ENCODE data around the gene CCDC97. TPM values are rescaled to one million over a fixed set of nuclear protein-coding genes. Genes with fewer than 3 reads are reported as not detected.

Gene CCDC97
- total and polyA plus RNA-seq, 2 of the 8 experiments (the other 6 are each of a cell fraction or from before 2014, with no cell fraction given) = 19.8 to 27.1 TPM

- ChIA-PET POLR2A (ENCODE audit: partially characterized antibody) (interaction anchor here (0.6 to 5.4 kb wide), 8 partner anchors 10 to 587 kb away, joined by 3 to 29 read pairs (median 4); partner anchors contain the start of genes B3GNT8 and B9D2), CTCF (ENCODE audit: partially characterized antibody) (interaction anchor here (1.0 to 8.0 kb wide), 11 partner anchors 11 to 195 kb away, joined by 3 to 37 read pairs (median 5); partner anchors contain the start of gene B9D2)
- H3K23me2 ChIP-seq (ENCODE audit: low read depth, low read length) = peaks cover 27% of the 10 kb centered on the region
- H2AK5ac ChIP-seq (ENCODE audit: low read depth, low read length) = 0 out of 2 replicates have a peak within 1 kb of the TSS, but pooled peaks have one; percentile 20
- peak within 1 kb of the TSS; percentile 52 to 75 (median 70) for H3K4me3 ChIP-seq (ENCODE audit: extremely low read depth in 1 of 4, insufficient read depth in 2 of 4, low read depth in 3 of 4, low read length in 4 of 4)
- no peak within 1 kb of the TSS for H2BK120ac ChIP-seq (replicated peaks; ENCODE audit: low read depth, low read length)
- H3K23ac ChIP-seq (ENCODE audit: insufficient read length) = no peak within 1 kb of the TSS
- no peak within 1 kb of the TSS for H2BK20ac ChIP-seq (ENCODE audit: low read length)
- H3K79me1 ChIP-seq (ENCODE audit: low read depth, low read length) = no peaks in the 10 kb centered on the region; the same call in 1 of the 2 replicates
- H3K79me2 ChIP-seq (ENCODE audit: control insufficient read depth in 1 of 2, insufficient read depth in 2 of 2, low read length in 2 of 2) = no peaks in the 10 kb centered on the region
- H4K5ac ChIP-seq (ENCODE audit: insufficient read length, low read depth, low read length) = no peak within 1 kb of the TSS
- H3K36me3 ChIP-seq (ENCODE audit: control insufficient read depth in 2 of 4, insufficient read depth in 4 of 4, low read length in 3 of 4) = no peaks in the 10 kb centered on the region
- H4K8ac ChIP-seq (ENCODE audit: extremely low read depth, insufficient read depth, low read length) = peak within 1 kb of the TSS; percentile 81
- H3K27me3 ChIP-seq (replicated peaks in 1 of 4; ENCODE audit: control insufficient read depth in 3 of 4, extremely low read depth in 1 of 4, insufficient read depth in 3 of 4, low read length in 3 of 4) = peaks cover 10 to 36% (median 28%) of the 10 kb centered on the region in 4 experiments
- peak within 1 kb of the TSS; percentile 47 for H3K4ac ChIP-seq (replicated peaks; ENCODE audit: insufficient read length, low read depth, low read length)
- peak in 1 of 2 experiments; percentile 86 for DNase-seq (ENCODE audit: low read depth in 1 of 2, low spot score in 2 of 2)
- H3K14ac ChIP-seq (ENCODE audit: insufficient read length) = no peak within 1 kb of the TSS
- H2BK15ac ChIP-seq (ENCODE audit: low read length) = peak within 1 kb of the TSS; percentile 81; the same call in 1 of the 2 replicates
- peak within 1 kb of the TSS; percentile 64 for H4K91ac ChIP-seq (replicated peaks; ENCODE audit: insufficient read length, low read length)
- H2AFZ ChIP-seq (ENCODE audit: low read length) = peak within 1 kb of the TSS; percentile 47; the same call in 1 of the 2 replicates
- peak within 1 kb of the TSS; percentile 29; the same call in 1 of the 2 replicates for H2BK12ac ChIP-seq (ENCODE audit: low read depth, low read length)
- peaks cover 0 to 14% (median 4%) of the 10 kb centered on the region in 4 experiments; a peak in 5 of 7 replicates for H3K4me1 ChIP-seq (replicated peaks in 1 of 4; ENCODE audit: control insufficient read depth in 3 of 4, insufficient read depth in 4 of 4, low read length in 3 of 4)
- 5% methylated on average over 16 of the region's 78 CpGs; no CpG with 5 or more reads in 1 of the 2 experiments for WGBS, 2 experiments (ENCODE audit: extremely low coverage in 1 of 2, insufficient coverage in 1 of 2, insufficient read length in 1 of 2, insufficient replicate concordance in 2 of 2, low coverage in 1 of 2, low lambda C conversion rate in 2 of 2, missing lambda C conversion rate in 1 of 2)
- no peaks in the 10 kb centered on the region for H3K9me3 ChIP-seq (ENCODE audit: insufficient read depth in 2 of 2, low read depth in 1 of 2, low read length in 1 of 2)
- peaks cover 0 to 7% of the 10 kb centered on the region in 2 experiments for H4K20me1 ChIP-seq (replicated peaks in 1 of 2; ENCODE audit: control insufficient read depth in 1 of 2, insufficient read depth in 2 of 2, low read length in 2 of 2)
- H2BK5ac ChIP-seq (ENCODE audit: low read depth, low read length) = peak within 1 kb of the TSS; percentile 85; the same call in 1 of the 2 replicates
- H3K27ac ChIP-seq (ENCODE audit: low read depth, low read length) = no peak within 1 kb of the TSS
- peak within 1 kb of the TSS; percentile 71 for H3K18ac ChIP-seq (ENCODE audit: extremely low read depth, low read length)
- no peak within 1 kb of the TSS for H3K56ac ChIP-seq (replicated peaks; ENCODE audit: insufficient read length, low read depth, low read length)
- H3K9ac ChIP-seq (replicated peaks in 1 of 4; ENCODE audit: extremely low read depth in 1 of 4, low read depth in 3 of 4, low read length in 3 of 4) = peak within 1 kb of the TSS in 1 of 4 experiments; percentile 25; a peak in 1 of 7 replicates
- peak within 1 kb of the TSS; percentile 88 to 92 for H3K4me2 ChIP-seq (ENCODE audit: insufficient read depth in 1 of 2, low read depth in 2 of 2, low read length in 2 of 2)
- no peak for FAIRE-seq
- TF ChIP-seq EGR1 (IDR thresholded peaks at IDR 0.05; ENCODE audit: borderline replicate concordance, low read depth, low read length) (peak; percentile 75; the same call in 1 of the 2 replicates), SUZ12 (IDR thresholded peaks at IDR 0.05; ENCODE audit: low read length) (no peak), RBBP5 (IDR thresholded peaks at IDR 0.05; ENCODE audit: borderline replicate concordance, low read depth, low read length) (no peak; the same call in 1 of the 2 replicates), YY1 (IDR thresholded peaks at IDR 0.05; ENCODE audit: low read depth, low read length) (0 out of 2 replicates have a peak, but pooled peaks have one; percentile 34), SP1 (IDR thresholded peaks at IDR 0.05; ENCODE audit: low read depth, low read length) (peak; percentile 57; the same call in 1 of the 2 replicates), POU5F1 (IDR thresholded peaks at IDR 0.05; ENCODE audit: low read depth, low read length) (no peak), CTCF (IDR thresholded peaks at IDR 0.05; ENCODE audit: control extremely low read depth in 1 of 3, insufficient read depth in 1 of 3, low read depth in 1 of 3, low read length in 3 of 3) (peak; percentile 85 to 89 (median 86))
Measured at GRCh38 chr19:41353466-41354342, 43.7 kb downstream of the CCDC97 start, which contains the start of gene TGFB1. TSS of gene TGFB1 (minus strand) at chr19:41353922. CDS start at chr19:41353044, 878 bp downstream.

Measured in H1 (cell line).